VCaP (cell line): ENCODE measurements around the gene PNKD.

ENCODE experiments used
- H3K27ac ChIP-seq: fragments of 450-650 bp; 2 replicates; pipeline ENCODE4 v1.5.1; 2017
- TF ChIP-seq, protein P1 (sequence below): fragments of 450-650 bp; conservative IDR thresholded peaks from 2 replicates; pipeline ENCODE4 v1.5.1; 2017; ENCODE audit warnings: mild to moderate bottlenecking, moderate library complexity

The PNKD gene

GRCh38 chr2:218262631-218263586 lies 7.4 kb upstream of the PNKD start:
- TF ChIP-seq, protein P1, sequence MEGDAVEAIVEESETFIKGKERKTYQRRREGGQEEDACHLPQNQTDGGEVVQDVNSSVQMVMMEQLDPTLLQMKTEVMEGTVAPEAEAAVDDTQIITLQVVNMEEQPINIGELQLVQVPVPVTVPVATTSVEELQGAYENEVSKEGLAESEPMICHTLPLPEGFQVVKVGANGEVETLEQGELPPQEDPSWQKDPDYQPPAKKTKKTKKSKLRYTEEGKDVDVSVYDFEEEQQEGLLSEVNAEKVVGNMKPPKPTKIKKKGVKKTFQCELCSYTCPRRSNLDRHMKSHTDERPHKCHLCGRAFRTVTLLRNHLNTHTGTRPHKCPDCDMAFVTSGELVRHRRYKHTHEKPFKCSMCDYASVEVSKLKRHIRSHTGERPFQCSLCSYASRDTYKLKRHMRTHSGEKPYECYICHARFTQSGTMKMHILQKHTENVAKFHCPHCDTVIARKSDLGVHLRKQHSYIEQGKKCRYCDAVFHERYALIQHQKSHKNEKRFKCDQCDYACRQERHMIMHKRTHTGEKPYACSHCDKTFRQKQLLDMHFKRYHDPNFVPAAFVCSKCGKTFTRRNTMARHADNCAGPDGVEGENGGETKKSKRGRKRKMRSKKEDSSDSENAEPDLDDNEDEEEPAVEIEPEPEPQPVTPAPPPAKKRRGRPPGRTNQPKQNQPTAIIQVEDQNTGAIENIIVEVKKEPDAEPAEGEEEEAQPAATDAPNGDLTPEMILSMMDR, result no peak
- no peak overlapping the region for H3K27ac ChIP-seq

DNA sequence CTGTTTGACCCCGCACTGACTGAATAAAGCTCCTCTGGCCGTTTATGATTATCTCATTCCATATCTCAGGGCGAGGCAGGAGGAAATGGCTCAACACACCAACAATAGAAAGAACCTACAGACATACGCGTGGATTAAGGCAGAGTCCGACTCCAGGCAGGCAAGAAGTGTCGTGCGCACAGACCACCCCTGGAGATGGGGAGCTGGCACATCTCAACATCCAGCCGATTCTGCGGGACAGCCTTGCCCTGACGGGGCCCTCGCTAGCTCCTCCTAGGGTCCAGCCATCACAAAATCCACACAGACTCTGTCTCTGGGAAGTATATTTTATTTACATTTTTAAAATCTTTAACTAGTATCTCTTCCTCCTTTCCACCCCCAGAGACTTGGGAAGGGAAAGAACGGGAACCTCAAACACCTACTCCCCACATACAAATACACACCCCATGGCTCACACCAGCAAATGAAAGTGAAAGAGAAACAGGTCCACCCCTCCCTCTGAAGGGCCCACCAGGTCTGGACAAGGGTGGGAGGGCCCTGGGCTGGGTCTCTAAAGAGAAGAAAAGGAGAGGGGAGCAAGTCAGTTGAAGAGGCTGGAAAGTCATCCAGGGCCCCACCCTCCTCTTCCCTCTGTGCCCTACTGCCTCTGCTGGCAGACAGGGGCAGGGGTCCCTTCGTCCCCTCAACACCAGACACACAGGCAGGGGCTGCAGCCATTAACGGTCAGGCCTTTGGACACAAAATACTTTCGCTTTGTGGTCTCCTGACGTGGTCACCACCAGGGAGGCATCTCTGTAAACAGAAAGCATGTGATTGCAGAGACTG lies 6.3 kb upstream of the PNKD start:
- TF ChIP-seq, protein P1, result no peak
- no peak overlapping the region for H3K27ac ChIP-seq

GRCh38 chr2:218264773-218265561 lies 5.4 kb upstream of the PNKD start:
- H3K27ac ChIP-seq, result no peak overlapping the region
- TF ChIP-seq, protein P1, result no peak

DNA sequence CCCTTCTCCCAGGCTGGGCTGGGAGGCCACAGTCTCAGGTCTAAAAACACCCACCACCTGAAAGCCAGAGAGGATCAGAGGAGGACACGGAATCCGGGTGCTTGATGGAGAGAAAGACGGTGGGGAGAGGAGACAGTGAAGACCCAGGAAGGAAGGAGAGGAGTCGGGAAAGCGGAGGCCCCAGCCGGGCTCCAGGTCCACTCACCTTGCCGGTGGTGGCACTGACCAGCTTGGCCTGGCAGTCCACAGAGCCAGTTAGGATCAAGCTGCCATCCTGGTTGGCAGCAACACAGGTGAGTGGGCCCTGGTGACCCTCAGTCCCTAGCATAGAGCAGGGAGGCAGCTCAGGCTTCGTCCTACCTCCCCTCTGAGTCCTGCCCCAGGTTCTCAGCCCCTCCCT lies 4.7 kb upstream of the PNKD start:
- TF ChIP-seq, protein P1, result no peak
- H3K27ac ChIP-seq, result no peak overlapping the region

DNA sequence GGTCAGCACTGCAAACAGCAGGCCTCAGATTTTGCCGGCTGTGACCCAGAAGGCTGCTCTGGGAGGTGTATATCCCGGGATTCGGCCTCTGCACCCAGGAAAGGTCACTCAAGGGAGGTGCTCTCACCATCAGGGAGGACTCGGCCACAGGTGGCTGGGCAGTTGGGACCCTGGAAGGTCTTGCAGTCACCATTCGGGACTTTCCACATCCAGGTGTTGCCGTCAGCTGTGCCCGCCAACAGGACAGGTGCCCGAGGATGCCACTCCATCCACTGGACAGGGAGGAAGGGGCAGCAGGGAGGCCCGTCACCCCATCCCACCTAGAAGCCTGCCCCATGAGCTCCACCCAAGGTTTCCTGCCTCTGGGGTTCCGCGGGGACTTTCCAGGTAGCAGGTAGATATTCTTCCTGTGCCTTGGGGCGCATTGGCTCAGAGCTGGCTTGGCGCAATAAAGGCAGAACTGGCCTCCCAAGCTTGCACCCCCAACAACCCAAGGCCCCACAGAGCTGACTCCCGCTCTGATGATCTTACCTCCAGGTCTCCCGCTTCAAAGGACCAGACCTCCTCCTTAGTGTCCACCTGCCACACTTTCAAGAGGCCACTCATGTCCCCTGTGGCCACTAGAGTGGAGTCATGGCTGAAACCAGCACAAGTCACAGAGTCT lies 3.9 kb upstream of the PNKD start:
- no peak overlapping the region for H3K27ac ChIP-seq
- TF ChIP-seq, protein P1, result no peak

DNA sequence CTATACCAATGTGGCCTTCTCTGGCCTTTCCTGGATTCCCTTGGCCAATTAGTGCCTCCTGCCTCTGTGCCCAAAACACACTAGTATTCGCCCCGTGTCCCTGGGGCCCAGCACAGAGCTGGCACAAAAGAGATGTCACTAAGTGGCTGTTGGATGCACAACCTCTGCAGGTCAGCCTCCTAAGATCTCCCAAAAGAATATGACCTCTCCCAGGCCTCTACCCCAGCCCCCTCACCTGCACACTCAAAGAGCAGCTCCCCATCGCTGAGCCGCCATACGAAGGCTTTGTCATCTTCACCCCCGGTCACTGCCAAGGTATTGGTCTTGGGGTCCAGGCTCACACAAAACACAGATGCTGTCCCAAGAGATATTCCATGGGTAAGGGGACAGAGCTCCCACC lies 3.1 kb upstream of the PNKD start:
- TF ChIP-seq, protein P1, result no peak
- H3K27ac ChIP-seq, result no peak overlapping the region
